ENCODE measurements around the gene RNF144B.

The RNF144B gene

DNA sequence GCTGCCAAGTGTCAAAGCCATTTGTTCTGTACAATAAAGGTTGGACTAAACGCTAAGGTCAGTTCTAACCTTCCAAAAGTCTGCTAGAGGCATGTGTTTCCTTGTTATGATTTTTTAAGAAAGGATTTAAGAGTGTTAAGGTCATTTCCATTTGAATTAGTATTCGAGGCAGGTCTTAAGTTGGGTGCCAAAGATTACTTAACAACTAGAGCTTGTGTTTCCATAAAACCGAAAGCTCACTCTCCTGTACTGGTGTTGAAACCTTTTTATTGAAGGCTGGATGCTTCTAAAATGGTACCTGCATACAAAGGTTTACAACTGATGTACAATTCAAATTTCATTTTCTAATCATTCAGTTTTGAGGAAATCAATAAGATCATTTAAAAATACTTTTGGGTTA is 82.4 kb downstream of the RNF144B start:
- no peak for TF ChIP-seq SPI1 (IDR thresholded peaks at IDR 0.05; ENCODE audit: borderline replicate concordance, low read depth)
- no peak for DNase-seq (ENCODE audit: low read depth in 1 of 2, low spot score in 1 of 2)
- Histone ChIP-seq H3K4me3 (replicated peaks; ENCODE audit: insufficient read depth, low read length) (no peak overlapping the region), H3K27ac (replicated peaks) (no peak overlapping the region), H3K27me3 (ENCODE audit: insufficient read depth, poor library complexity, severe bottlenecking) (no peaks in the 10 kb centered on the region)

- TF ChIP-seq, protein P1, sequence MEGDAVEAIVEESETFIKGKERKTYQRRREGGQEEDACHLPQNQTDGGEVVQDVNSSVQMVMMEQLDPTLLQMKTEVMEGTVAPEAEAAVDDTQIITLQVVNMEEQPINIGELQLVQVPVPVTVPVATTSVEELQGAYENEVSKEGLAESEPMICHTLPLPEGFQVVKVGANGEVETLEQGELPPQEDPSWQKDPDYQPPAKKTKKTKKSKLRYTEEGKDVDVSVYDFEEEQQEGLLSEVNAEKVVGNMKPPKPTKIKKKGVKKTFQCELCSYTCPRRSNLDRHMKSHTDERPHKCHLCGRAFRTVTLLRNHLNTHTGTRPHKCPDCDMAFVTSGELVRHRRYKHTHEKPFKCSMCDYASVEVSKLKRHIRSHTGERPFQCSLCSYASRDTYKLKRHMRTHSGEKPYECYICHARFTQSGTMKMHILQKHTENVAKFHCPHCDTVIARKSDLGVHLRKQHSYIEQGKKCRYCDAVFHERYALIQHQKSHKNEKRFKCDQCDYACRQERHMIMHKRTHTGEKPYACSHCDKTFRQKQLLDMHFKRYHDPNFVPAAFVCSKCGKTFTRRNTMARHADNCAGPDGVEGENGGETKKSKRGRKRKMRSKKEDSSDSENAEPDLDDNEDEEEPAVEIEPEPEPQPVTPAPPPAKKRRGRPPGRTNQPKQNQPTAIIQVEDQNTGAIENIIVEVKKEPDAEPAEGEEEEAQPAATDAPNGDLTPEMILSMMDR (IDR thresholded peaks at IDR 0.05; ENCODE audit: insufficient read depth, low read length), result no peak
- TF ChIP-seq POLR2AphosphoS5 (IDR thresholded peaks at IDR 0.05; ENCODE audit: low read depth) (no peak), SPI1 (IDR thresholded peaks at IDR 0.05; ENCODE audit: borderline replicate concordance, low read depth) (no peak), GABPA (IDR thresholded peaks at IDR 0.05; ENCODE audit: low read depth) (no peak), REST (IDR thresholded peaks at IDR 0.05; ENCODE audit: insufficient replicate concordance, low read depth) (no peak)
- H3K4me3 ChIP-seq (replicated peaks; ENCODE audit: insufficient read depth, low read length), result no peak overlapping the region
- no peak for DNase-seq (ENCODE audit: low read depth in 1 of 2, low spot score in 1 of 2)
- no peak overlapping the region for H3K27ac ChIP-seq (replicated peaks)
- H3K27me3 ChIP-seq (ENCODE audit: insufficient read depth, poor library complexity, severe bottlenecking), result no peaks in the 10 kb centered on the region
Measured at GRCh38 chr6:18471232-18471964, 84.2 kb downstream of the RNF144B start.

DNA sequence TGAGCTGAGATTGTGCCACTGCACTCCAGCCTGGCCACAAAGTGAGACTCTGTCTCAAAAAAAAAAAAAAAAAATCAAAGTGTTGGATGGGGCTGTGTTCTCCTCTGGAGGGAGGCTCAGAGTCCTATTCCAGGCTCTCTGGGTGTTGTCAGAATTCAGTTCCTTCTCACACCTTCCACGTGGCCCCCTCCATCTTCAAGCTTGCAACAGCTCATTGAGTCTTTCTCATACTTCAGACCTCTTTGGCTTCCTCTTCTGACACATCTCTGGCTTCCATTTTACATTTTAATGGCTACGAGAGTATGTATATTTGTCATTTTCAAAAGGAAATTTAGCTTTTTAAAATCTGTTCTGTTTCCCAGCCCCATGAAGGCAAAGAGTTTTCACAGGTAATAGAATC is 85.8 kb downstream of the RNF144B start:
- H3K4me3 ChIP-seq (replicated peaks; ENCODE audit: insufficient read depth, low read length), result no peak overlapping the region
- TF ChIP-seq, protein P1 (IDR thresholded peaks at IDR 0.05; ENCODE audit: insufficient read depth, low read length), result no peak
- TF ChIP-seq GABPA (IDR thresholded peaks at IDR 0.05; ENCODE audit: low read depth) (no peak), POLR2AphosphoS5 (IDR thresholded peaks at IDR 0.05; ENCODE audit: low read depth) (no peak), SPI1 (IDR thresholded peaks at IDR 0.05; ENCODE audit: borderline replicate concordance, low read depth) (no peak), REST (IDR thresholded peaks at IDR 0.05; ENCODE audit: insufficient replicate concordance, low read depth) (no peak)
- no peak for DNase-seq (ENCODE audit: low read depth in 1 of 2, low spot score in 1 of 2)
- H3K27me3 ChIP-seq (ENCODE audit: insufficient read depth, poor library complexity, severe bottlenecking), result no peaks in the 10 kb centered on the region
- no peak overlapping the region for H3K27ac ChIP-seq (replicated peaks)

GRCh38 chr6:18473755-18474154 is 86.6 kb downstream of the RNF144B start:
- Histone ChIP-seq H3K4me3 (replicated peaks; ENCODE audit: insufficient read depth, low read length) (no peak overlapping the region), H3K27me3 (ENCODE audit: insufficient read depth, poor library complexity, severe bottlenecking) (no peaks in the 10 kb centered on the region), H3K27ac (replicated peaks) (no peak overlapping the region)
- DNase-seq (ENCODE audit: low read depth in 1 of 2, low spot score in 1 of 2), result peak in 1 of 2 experiments; percentile 14
- TF ChIP-seq GABPA (IDR thresholded peaks at IDR 0.05; ENCODE audit: low read depth) (no peak), REST (IDR thresholded peaks at IDR 0.05; ENCODE audit: insufficient replicate concordance, low read depth) (no peak), POLR2AphosphoS5 (IDR thresholded peaks at IDR 0.05; ENCODE audit: low read depth) (no peak), SPI1 (IDR thresholded peaks at IDR 0.05; ENCODE audit: borderline replicate concordance, low read depth) (no peak)
- TF ChIP-seq, protein P1 (IDR thresholded peaks at IDR 0.05; ENCODE audit: insufficient read depth, low read length), result no peak

All from HL-60 (cell line).